HG02759 (cell line): Measurements from ENCODE around the gene TTLL10.
"Not testable (repeated sequence)": the region's sequence is repeated elsewhere in the genome, so short reads cannot be mapped to it uniquely, and the experiment has no call there.

ENCODE experiments used
- ATAC-seq: cut with Tn5 transposase; IDR thresholded peaks from one replicate; pipeline ENCODE4 v1.9.1; 2021; ENCODE audit warnings: mild to moderate bottlenecking, moderate library complexity; ENCODE audit not compliant: unreplicated experiment

TTLL10 gene

GRCh38 chr1:1140673-1141072 lies 33.0 kb upstream of the TTLL10 start:
- ATAC-seq: no peak

- ATAC-seq: no peak
These were observed 32.3 kb upstream of the TTLL10 start for GRCh38 chr1:1141244-1141910.

- no peak for ATAC-seq
These were observed 31.8 kb upstream of the TTLL10 start for GRCh38 chr1:1141911-1142250.

GRCh38 chr1:1142352-1142751 lies 31.3 kb upstream of the TTLL10 start:
- ATAC-seq: not testable (repeated sequence)

GRCh38 chr1:1142844-1143243 lies 30.8 kb upstream of the TTLL10 start:
- no peak for ATAC-seq

- no peak for ATAC-seq
These were observed 30.0 kb upstream of the TTLL10 start for GRCh38 chr1:1143636-1144035.

- ATAC-seq: no peak
These were observed 29.4 kb upstream of the TTLL10 start for GRCh38 chr1:1144122-1144842.

GRCh38 chr1:1144843-1145546 lies 28.7 kb upstream of the TTLL10 start:
- ATAC-seq: no peak

- no peak for ATAC-seq
These were observed 28.1 kb upstream of the TTLL10 start for GRCh38 chr1:1145547-1145914.

GRCh38 chr1:1146026-1146425 lies 27.7 kb upstream of the TTLL10 start:
- ATAC-seq: no peak

GRCh38 chr1:1146596-1146995 lies 27.1 kb upstream of the TTLL10 start:
- no peak for ATAC-seq

- ATAC-seq: no peak
These were observed 25.6 kb upstream of the TTLL10 start for GRCh38 chr1:1148061-1148460.

GRCh38 chr1:1148569-1148968 lies 25.1 kb upstream of the TTLL10 start:
- ATAC-seq: no peak

GRCh38 chr1:1149416-1149815 lies 24.3 kb upstream of the TTLL10 start:
- ATAC-seq: no peak

GRCh38 chr1:1150100-1150499 lies 23.6 kb upstream of the TTLL10 start:
- no peak for ATAC-seq

GRCh38 chr1:1151306-1151705 lies 22.4 kb upstream of the TTLL10 start:
- no peak for ATAC-seq

- ATAC-seq: not testable (repeated sequence)
These were observed 21.2 kb upstream of the TTLL10 start for GRCh38 chr1:1152431-1152830.

GRCh38 chr1:1153215-1153614 lies 20.5 kb upstream of the TTLL10 start:
- not testable (repeated sequence) for ATAC-seq

- ATAC-seq: no peak
These were observed 19.8 kb upstream of the TTLL10 start for GRCh38 chr1:1153874-1154273.

- ATAC-seq: no peak
These were observed 18.4 kb upstream of the TTLL10 start for GRCh38 chr1:1155258-1155657.

GRCh38 chr1:1156140-1157032 lies 17.3 kb upstream of the TTLL10 start:
- no peak for ATAC-seq
